GM12878 (cell line): ENCODE measurements around the gene NCKAP5. TPM values are rescaled to one million over a fixed set of nuclear protein-coding genes. Genes with fewer than 3 reads are reported as not detected.

Experiments
- ATAC-seq: fragments of 200-7000 bp; cut with Tn5 transposase; 3 replicates; pipeline ENCODE4 v1.9.1; 2020; ENCODE audit warnings: mild to moderate bottlenecking, moderate library complexity
- BruUV-seq: library from RNA; stranded (reverse); fragments of 400-500 nt; replicated peaks from 2 replicates; lab custom pipeline; 2021; lab: Mats Ljungman, UMichigan
- CTCF ChIA-PET: fragments of 300-600 bp; sonication (Branson Sonifier 250); formaldehyde crosslinking; extraction: SDS; loops from one replicate; lab custom pipeline; 2021; ENCODE audit warnings: inconsistent platforms; lab: Yijun Ruan, JAX
- POLR2A ChIA-PET: fragments of 350-600 bp; formaldehyde crosslinking; extraction: SDS; loops from one replicate; lab custom pipeline; 2021; ENCODE audit warnings: inconsistent platforms; lab: Charles Lee
- RAD21 ChIA-PET: fragments of 300-600 bp; sonication (Branson Sonifier 250); formaldehyde crosslinking; loops from one replicate; lab custom pipeline; 2023; ENCODE audit warnings: antibody characterized with exemption; ENCODE audit not compliant: unreplicated experiment; lab: Charles Lee
- SMC1A ChIA-PET: fragments of 300-600 bp; sonication (Branson Sonifier 250); formaldehyde crosslinking; loops from one replicate; lab custom pipeline; 2023; ENCODE audit not compliant: unreplicated experiment, uncharacterized antibody; lab: Charles Lee
- DNase-seq: peaks from one replicate; pipeline ENCODE4 v3.0.0-alpha.2; 2011; ENCODE audit warnings: low read depth, low spot score
- FAIRE-seq: peaks from 3 replicates; lab custom pipeline; 2011; peaks lifted over from hg19 to GRCh38; lab: Jason Lieb, UNC
- H2AFZ ChIP-seq: 2 replicates; pipeline ENCODE4 v1.6.0; 2011; ENCODE audit warnings: low read depth, low read length, control low read depth; ENCODE audit not compliant: control insufficient read depth
- H3K27ac ChIP-seq: 2 replicates; pipeline ENCODE4 v1.5.1; 2011; ENCODE audit warnings: control low read depth; ENCODE audit not compliant: control insufficient read depth, insufficient read depth
- H3K27me3 ChIP-seq, 2 experiments: replicated peaks in 1 of 2; 2 replicates each; pipeline versions ENCODE4 v1.6.0 to v1.6.1; 2011; ENCODE audit warnings: low read length in 1 of 2; ENCODE audit not compliant: control insufficient read depth in 2 of 2, insufficient read depth in 2 of 2
- H3K36me3 ChIP-seq, 2 experiments: 2 replicates each; pipeline ENCODE4 v1.5.1; 2011; ENCODE audit warnings: low read length in 1 of 2; ENCODE audit not compliant: control insufficient read depth in 2 of 2, insufficient read depth in 2 of 2
- H3K4me1 ChIP-seq: 2 replicates; pipeline ENCODE4 v1.6.1; 2011; ENCODE audit warnings: mild to moderate bottlenecking, low read length, moderate library complexity, mixed read lengths; ENCODE audit not compliant: control insufficient read depth, insufficient read depth
- H3K4me2 ChIP-seq: 2 replicates; pipeline ENCODE4 v1.6.0; 2011; ENCODE audit warnings: control low read depth; ENCODE audit not compliant: control insufficient read depth, insufficient read depth
- H3K4me3 ChIP-seq: fragments of 200-600 bp; sonication (generic); 2 replicates; pipeline ENCODE4 v1.5.1; 2016
- H3K79me2 ChIP-seq: 2 replicates; pipeline ENCODE4 v1.6.0; 2011; ENCODE audit warnings: low read length; ENCODE audit not compliant: control insufficient read depth, insufficient read depth
- H3K9ac ChIP-seq: 2 replicates; pipeline ENCODE4 v1.8.0; 2011; ENCODE audit warnings: low read length, control low read depth, mixed read lengths; ENCODE audit not compliant: control insufficient read depth, insufficient read depth
- H3K9me3 ChIP-seq: replicated peaks from 3 replicates; pipeline ENCODE4 v1.5.1; 2011; ENCODE audit warnings: mild to moderate bottlenecking, low read length; ENCODE audit not compliant: control insufficient read depth, insufficient read depth
- H4K20me1 ChIP-seq: 2 replicates; pipeline ENCODE4 v1.6.0; 2011; ENCODE audit not compliant: control insufficient read depth, insufficient read depth
- ASH2L ChIP-seq: fragments of 300-600, 200-600 bp; sonication (generic); IDR thresholded peaks from 2 replicates; pipeline ENCODE4 v1.6.1; 2017; ENCODE audit warnings: low read depth, mild to moderate bottlenecking, borderline replicate concordance
- BCLAF1 ChIP-seq: fragments of 450-650 bp; IDR thresholded peaks from 2 replicates; pipeline ENCODE4 v1.6.1; 2017; ENCODE audit warnings: antibody characterized with exemption, mild to moderate bottlenecking, moderate library complexity
- CHD4 ChIP-seq: fragments of 200-600 bp; sonication (generic); IDR thresholded peaks from 2 replicates; pipeline ENCODE4 v1.6.1; 2016; ENCODE audit warnings: mild to moderate bottlenecking
- CREM ChIP-seq: IDR thresholded peaks from 2 replicates; pipeline ENCODE4 v1.6.1; 2014; ENCODE audit warnings: antibody characterized with exemption, low read depth
- IRF3 ChIP-seq: fragments of 450-650 bp; IDR thresholded peaks from 2 replicates; pipeline ENCODE4 v1.6.1; 2014; ENCODE audit warnings: mild to moderate bottlenecking
- MEF2B ChIP-seq: fragments of 450-650 bp; IDR thresholded peaks from 2 replicates; pipeline ENCODE4 v1.6.1; 2018; ENCODE audit warnings: mild to moderate bottlenecking, moderate library complexity; ENCODE audit not compliant: partially characterized antibody, poor library complexity, severe bottlenecking
- NRF1 ChIP-seq: conservative IDR thresholded peaks from 2 replicates; pipeline ENCODE4 v1.6.1; 2011; ENCODE audit warnings: mild to moderate bottlenecking, low read depth, low read length, improper control_type of control experiment
- SP1 ChIP-seq: IDR thresholded peaks from one replicate; pipeline ENCODE4 v1.6.1; 2011; ENCODE audit warnings: low read depth, low read length
- STAT1 ChIP-seq: fragments of 450-650 bp; conservative IDR thresholded peaks from 2 replicates; pipeline ENCODE4 v1.6.1; 2014; ENCODE audit warnings: antibody characterized with exemption, mild to moderate bottlenecking
- USF1 ChIP-seq: IDR thresholded peaks from 2 replicates; pipeline ENCODE4 v1.6.1; 2011; ENCODE audit warnings: borderline replicate concordance, low read depth, mild to moderate bottlenecking, moderate library complexity, mixed read lengths, low read length; ENCODE audit not compliant: insufficient read depth; ENCODE audit errors: extremely low read length
- WRNIP1 ChIP-seq: IDR thresholded peaks from 2 replicates; pipeline ENCODE4 v1.6.1; 2011; ENCODE audit warnings: low read depth, low read length, improper control_type of control experiment, borderline replicate concordance
- WGBS: methylation state at CpG from one replicate; pipeline ENCODE4 v1.1.6; 2016; ENCODE audit warnings: low lambda C conversion rate; ENCODE audit not compliant: insufficient replicate concordance, insufficient coverage; ENCODE audit errors: missing lambda C conversion rate; 5-methylcytosine and 5-hydroxymethylcytosine counted together
- in situ Hi-C: fragments of 300-500 bp; cut with MboI; formaldehyde crosslinking; loops from 9 replicates; pipeline ENCODE4 v1.14.3; 2018; ENCODE audit warnings: mixed read lengths
- intact Hi-C: fragments of 100-400 bp; cut with micrococcal nuclease; formaldehyde crosslinking; loops from one replicate; pipeline ENCODE4 v1.14.2; 2022; ENCODE audit not compliant: unreplicated experiment
- polyA plus RNA-seq, 11 experiments: library from polyadenylated mRNA; depleted of rRNA in 4 of 11; unstranded in 6 of 11; stranded (reverse) in 5 of 11; fragments of >200 nt; fragmentation: Nextera tagmentation in 4 of 11; fragmentation: Illumina TruSeq in 1 of 11; extraction: Ambion mirVana in 4 of 11; extraction: Trizol in 1 of 11; gene quantifications; 1 replicate in 1 of 11; 2 replicates in 10 of 11; pipeline versions ENCODE4 v1.2.1 to v1.2.3, GENCODE V29; 2011 to 2016; ENCODE audit warnings: inconsistent platforms in 2 of 11, missing spikeins in 2 of 11, low read depth in 1 of 11
- total RNA-seq, 4 experiments: library from RNA; depleted of rRNA in 3 of 4; stranded (reverse); fragments of >200 nt in 3 of 4; fragmentation: Illumina TruSeq in 1 of 4; extraction: Trizol in 1 of 4; gene quantifications; 2 replicates each; pipeline versions ENCODE4 v1.2.1 to v1.2.3, GENCODE V29; 2013 to 2021
- TF ChIP-seq, protein P1 (sequence below): fragments of 450-650 bp; IDR thresholded peaks from 2 replicates; pipeline ENCODE4 v1.6.1; 2018; ENCODE audit warnings: mild to moderate bottlenecking, low read depth, moderate library complexity; ENCODE audit not compliant: partially characterized antibody

NCKAP5 gene
- total and polyA plus RNA-seq, 10 of the 15 experiments (the other 5 are each of a cell fraction or from before 2014, with no cell fraction given), result 0.06 to 0.44 (median 0.16) TPM

- ChIA-PET CTCF (interaction anchor here (1.1 kb wide), 1 partner anchor 14 kb away, joined by 3 read pairs; no protein-coding TSS in a partner anchor), SMC1A (interaction anchor here (0.7 to 1.2 kb wide), 3 partner anchors 29 to 338 kb away, joined by 3 to 4 read pairs (median 3); no protein-coding TSS in a partner anchor), RAD21 (interaction anchor here (1.1 kb wide), 1 partner anchor 25 kb away, joined by 3 read pairs; no protein-coding TSS in a partner anchor), POLR2A (no interaction called here)
- no TSS peak for BruUV-seq
- H3K4me2 ChIP-seq, result no peak overlapping the region
- WGBS, result 33% methylated on average over 5 of the region's 5 CpGs
- in situ Hi-C loops, result no loop called here
- no peak overlapping the region for H3K9ac ChIP-seq
- H2AFZ ChIP-seq, result no peak overlapping the region
- no peaks in the 10 kb centered on the region for H3K9me3 ChIP-seq
- no peaks in the 10 kb centered on the region for H3K4me1 ChIP-seq
- intact Hi-C loops, result no loop called here
- DNase-seq (no peak), FAIRE-seq (no peak), ATAC-seq (no peak)
- no peaks in the 10 kb centered on the region for H3K36me3 ChIP-seq
- no peak overlapping the region for H3K4me3 ChIP-seq
- H3K79me2 ChIP-seq, result no peaks in the 10 kb centered on the region
- H3K27me3 ChIP-seq, result no peaks in the 10 kb centered on the region
- no peak overlapping the region for H3K27ac ChIP-seq
- H4K20me1 ChIP-seq, result no peaks in the 10 kb centered on the region
- TF ChIP-seq CHD4 (no peak), IRF3 (no peak), USF1 (no peak), NRF1 (no peak), ASH2L (no peak), SP1 (no peak), MEF2B (no peak), WRNIP1 (no peak), STAT1 (no peak), CREM (no peak), BCLAF1 (no peak)
- TF ChIP-seq, protein P1, sequence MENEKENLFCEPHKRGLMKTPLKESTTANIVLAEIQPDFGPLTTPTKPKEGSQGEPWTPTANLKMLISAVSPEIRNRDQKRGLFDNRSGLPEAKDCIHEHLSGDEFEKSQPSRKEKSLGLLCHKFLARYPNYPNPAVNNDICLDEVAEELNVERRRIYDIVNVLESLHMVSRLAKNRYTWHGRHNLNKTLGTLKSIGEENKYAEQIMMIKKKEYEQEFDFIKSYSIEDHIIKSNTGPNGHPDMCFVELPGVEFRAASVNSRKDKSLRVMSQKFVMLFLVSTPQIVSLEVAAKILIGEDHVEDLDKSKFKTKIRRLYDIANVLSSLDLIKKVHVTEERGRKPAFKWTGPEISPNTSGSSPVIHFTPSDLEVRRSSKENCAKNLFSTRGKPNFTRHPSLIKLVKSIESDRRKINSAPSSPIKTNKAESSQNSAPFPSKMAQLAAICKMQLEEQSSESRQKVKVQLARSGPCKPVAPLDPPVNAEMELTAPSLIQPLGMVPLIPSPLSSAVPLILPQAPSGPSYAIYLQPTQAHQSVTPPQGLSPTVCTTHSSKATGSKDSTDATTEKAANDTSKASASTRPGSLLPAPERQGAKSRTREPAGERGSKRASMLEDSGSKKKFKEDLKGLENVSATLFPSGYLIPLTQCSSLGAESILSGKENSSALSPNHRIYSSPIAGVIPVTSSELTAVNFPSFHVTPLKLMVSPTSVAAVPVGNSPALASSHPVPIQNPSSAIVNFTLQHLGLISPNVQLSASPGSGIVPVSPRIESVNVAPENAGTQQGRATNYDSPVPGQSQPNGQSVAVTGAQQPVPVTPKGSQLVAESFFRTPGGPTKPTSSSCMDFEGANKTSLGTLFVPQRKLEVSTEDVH, result no peak
These were observed 42.4 kb downstream of the NCKAP5 start for GRCh38 chr2:133525613-133526529.
